Measurements from ENCODE around the gene TRA2A. TPM values are rescaled to one million over a fixed set of nuclear protein-coding genes. Genes with fewer than 3 reads are reported as not detected.
A peak's percentile ranks its signal among the peaks of the same experiment; 100 is the strongest.

Gene TRA2A
- total and polyA plus RNA-seq, 2 of the 13 experiments (the other 11 are each of a cell fraction or from before 2014, with no cell fraction given), result 39.1 to 41.6 TPM

GRCh38 chr7:23477962-23478866 lies 53.6 kb downstream of the TRA2A start:
- H3K4me3 ChIP-seq (replicated peaks in 1 of 3; ENCODE audit: insufficient read depth in 1 of 3, low read depth in 2 of 3, low read length in 3 of 3), result no peak overlapping the region
- peaks cover 31% of the 10 kb centered on the region for H3K79me2 ChIP-seq (ENCODE audit: insufficient read depth, low read length)
- no peaks in the 10 kb centered on the region for H3K9me3 ChIP-seq (ENCODE audit: low read length)
- ATAC-seq (no peak), FAIRE-seq (peak; percentile 50), DNase-seq (ENCODE audit: low spot score) (no peak)
- H2AFZ ChIP-seq (ENCODE audit: low read length), result no peak overlapping the region
- ChIA-PET CTCF (ENCODE audit: low intra/inter-chr PET ratio, low total read pairs) (no interaction called here), POLR2A (no interaction called here)
- H3K4me1 ChIP-seq (ENCODE audit: insufficient read depth, low read length), result peaks cover 17% of the 10 kb centered on the region
- no peak overlapping the region for H3K9ac ChIP-seq (ENCODE audit: insufficient read depth, low read depth, low read length)
- H4K20me1 ChIP-seq (ENCODE audit: insufficient read depth, low read length), result no peaks in the 10 kb centered on the region
- in situ Hi-C loops (cut with HindIII; ENCODE audit: extremely low pct_ligation_motif_present, low pct_unique_long_range_greater_than_20kb) (no loop called here), intact Hi-C loops (cut with micrococcal nuclease; ENCODE audit: unreplicated experiment) (loop anchor here (10.0 kb wide), 1 partner anchor 293 kb away; the partner anchor contains the start of gene NUP42)
- 79% methylated on average over 6 of the region's 6 CpGs for WGBS (ENCODE audit: low lambda C conversion rate)
- no peaks in the 10 kb centered on the region; a peak in 1 of 5 replicates for H3K27me3 ChIP-seq (ENCODE audit: control insufficient read depth in 1 of 2, insufficient read depth in 2 of 2, low read length in 2 of 2)
- no peak for TF ChIP-seq JARID2 (CRISPR knock-in tag; IDR thresholded peaks at IDR 0.05; ENCODE audit: insufficient replicate concordance)
- TF ChIP-seq ZNF44 (CRISPR knock-in tag; IDR thresholded peaks at IDR 0.05), result no peak
- no peak for TF ChIP-seq PHF5A (CRISPR knock-in tag; IDR thresholded peaks at IDR 0.05; ENCODE audit: low read depth, unreplicated experiment)
- no peak for TF ChIP-seq CTCF (CRISPR knock-in tag; IDR thresholded peaks at IDR 0.05)
- TF ChIP-seq ZKSCAN8 (CRISPR knock-in tag; IDR thresholded peaks at IDR 0.05; ENCODE audit: borderline replicate concordance), result no peak
- TF ChIP-seq REL (CRISPR knock-in tag; conservative IDR thresholded peaks at IDR 0.05), result no peak
- TF ChIP-seq SMARCC2 (IDR thresholded peaks at IDR 0.05), result no peak
- no peak for TF ChIP-seq RBM39 (IDR thresholded peaks at IDR 0.05; ENCODE audit: low read depth, low read length, poor library complexity, severe bottlenecking)
- no peak for TF ChIP-seq ZNF207 (IDR thresholded peaks at IDR 0.05; ENCODE audit: borderline replicate concordance)
- TF ChIP-seq SNRNP70 (IDR thresholded peaks at IDR 0.05; ENCODE audit: low read depth, low read length), result no peak
- no peak for TF ChIP-seq GZF1 (CRISPR knock-in tag; IDR thresholded peaks at IDR 0.05)
- TF ChIP-seq ZSCAN29 (CRISPR knock-in tag; conservative IDR thresholded peaks at IDR 0.05), result no peak
- TF ChIP-seq KLF16 (CRISPR knock-in tag; IDR thresholded peaks at IDR 0.05), result no peak
- TF ChIP-seq ZNF572 (CRISPR knock-in tag; IDR thresholded peaks at IDR 0.05), result no peak
- TF ChIP-seq RNF219 (CRISPR knock-in tag; IDR thresholded peaks at IDR 0.05), result no peak
- no peak for TF ChIP-seq ZNF317 (CRISPR knock-in tag; IDR thresholded peaks at IDR 0.05)
- H3K27ac ChIP-seq (ENCODE audit: extremely low read length, insufficient read depth, low read length), result no peak overlapping the region
- peak overlapping the region; percentile 3; the same call in 1 of the 2 replicates for H3K4me2 ChIP-seq (ENCODE audit: low read depth, low read length)
- H3K36me3 ChIP-seq (replicated peaks in 1 of 2; ENCODE audit: control insufficient read depth in 1 of 2, insufficient read depth in 2 of 2, low read length in 2 of 2), result no peaks in the 10 kb centered on the region
- BruUV-seq (replicated peaks), result no TSS peak

All from HepG2 (cell line).